Measurements from ENCODE around the gene GPN2. TPM values are rescaled to one million over a fixed set of nuclear protein-coding genes. Genes with fewer than 3 reads are reported as not detected.

GPN2 gene
- total and polyA plus RNA-seq, 4 donors = 9.5 to 12.7 (median 10.4) TPM

GRCh38 chr1:26938004-26938658 is 48.0 kb upstream of the GPN2 start:
- DNase-seq (ENCODE audit: low spot score) = peak; percentile 55
- TF ChIP-seq GABPA (IDR thresholded peaks at IDR 0.05 in 1 of 2, conservative IDR thresholded peaks at IDR 0.05 in 1 of 2) (peak in 1 of 2 donors; percentile 74), HNF4G (IDR thresholded peaks at IDR 0.05) (peak; percentile 90), FOXA2 (IDR thresholded peaks at IDR 0.05) (peak; percentile 78), MAX (IDR thresholded peaks at IDR 0.05) (peak; percentile 99), SP1 (IDR thresholded peaks at IDR 0.05) (peak; percentile 99), NR2F2 (IDR thresholded peaks at IDR 0.05) (peak; percentile 98), EGR1 (IDR thresholded peaks at IDR 0.05; ENCODE audit: low read depth in 2 of 2) (peak; percentile 36 to 91), HNF4A (conservative IDR thresholded peaks at IDR 0.05) (peak; percentile 97), TAF1 (conservative IDR thresholded peaks at IDR 0.05) (peak; percentile 82), ATF3 (IDR thresholded peaks at IDR 0.05) (peak; percentile 58), FOXA1 (IDR thresholded peaks at IDR 0.05) (peak; percentile 91), CTCF (IDR thresholded peaks at IDR 0.05; ENCODE audit: low read depth, low read length, missing input control) (no peak), YY1 (IDR thresholded peaks at IDR 0.05) (peak; percentile 87), RXRA (IDR thresholded peaks at IDR 0.05) (peak; percentile 99 to 100), RAD21 (IDR thresholded peaks at IDR 0.05) (peak; percentile 47 to 63), JUND (IDR thresholded peaks at IDR 0.05) (peak; percentile 70 to 92)
- TF ChIP-seq, protein P1, sequence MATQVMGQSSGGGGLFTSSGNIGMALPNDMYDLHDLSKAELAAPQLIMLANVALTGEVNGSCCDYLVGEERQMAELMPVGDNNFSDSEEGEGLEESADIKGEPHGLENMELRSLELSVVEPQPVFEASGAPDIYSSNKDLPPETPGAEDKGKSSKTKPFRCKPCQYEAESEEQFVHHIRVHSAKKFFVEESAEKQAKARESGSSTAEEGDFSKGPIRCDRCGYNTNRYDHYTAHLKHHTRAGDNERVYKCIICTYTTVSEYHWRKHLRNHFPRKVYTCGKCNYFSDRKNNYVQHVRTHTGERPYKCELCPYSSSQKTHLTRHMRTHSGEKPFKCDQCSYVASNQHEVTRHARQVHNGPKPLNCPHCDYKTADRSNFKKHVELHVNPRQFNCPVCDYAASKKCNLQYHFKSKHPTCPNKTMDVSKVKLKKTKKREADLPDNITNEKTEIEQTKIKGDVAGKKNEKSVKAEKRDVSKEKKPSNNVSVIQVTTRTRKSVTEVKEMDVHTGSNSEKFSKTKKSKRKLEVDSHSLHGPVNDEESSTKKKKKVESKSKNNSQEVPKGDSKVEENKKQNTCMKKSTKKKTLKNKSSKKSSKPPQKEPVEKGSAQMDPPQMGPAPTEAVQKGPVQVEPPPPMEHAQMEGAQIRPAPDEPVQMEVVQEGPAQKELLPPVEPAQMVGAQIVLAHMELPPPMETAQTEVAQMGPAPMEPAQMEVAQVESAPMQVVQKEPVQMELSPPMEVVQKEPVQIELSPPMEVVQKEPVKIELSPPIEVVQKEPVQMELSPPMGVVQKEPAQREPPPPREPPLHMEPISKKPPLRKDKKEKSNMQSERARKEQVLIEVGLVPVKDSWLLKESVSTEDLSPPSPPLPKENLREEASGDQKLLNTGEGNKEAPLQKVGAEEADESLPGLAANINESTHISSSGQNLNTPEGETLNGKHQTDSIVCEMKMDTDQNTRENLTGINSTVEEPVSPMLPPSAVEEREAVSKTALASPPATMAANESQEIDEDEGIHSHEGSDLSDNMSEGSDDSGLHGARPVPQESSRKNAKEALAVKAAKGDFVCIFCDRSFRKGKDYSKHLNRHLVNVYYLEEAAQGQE (IDR thresholded peaks at IDR 0.05) = no peak
- TF ChIP-seq, protein P2, sequence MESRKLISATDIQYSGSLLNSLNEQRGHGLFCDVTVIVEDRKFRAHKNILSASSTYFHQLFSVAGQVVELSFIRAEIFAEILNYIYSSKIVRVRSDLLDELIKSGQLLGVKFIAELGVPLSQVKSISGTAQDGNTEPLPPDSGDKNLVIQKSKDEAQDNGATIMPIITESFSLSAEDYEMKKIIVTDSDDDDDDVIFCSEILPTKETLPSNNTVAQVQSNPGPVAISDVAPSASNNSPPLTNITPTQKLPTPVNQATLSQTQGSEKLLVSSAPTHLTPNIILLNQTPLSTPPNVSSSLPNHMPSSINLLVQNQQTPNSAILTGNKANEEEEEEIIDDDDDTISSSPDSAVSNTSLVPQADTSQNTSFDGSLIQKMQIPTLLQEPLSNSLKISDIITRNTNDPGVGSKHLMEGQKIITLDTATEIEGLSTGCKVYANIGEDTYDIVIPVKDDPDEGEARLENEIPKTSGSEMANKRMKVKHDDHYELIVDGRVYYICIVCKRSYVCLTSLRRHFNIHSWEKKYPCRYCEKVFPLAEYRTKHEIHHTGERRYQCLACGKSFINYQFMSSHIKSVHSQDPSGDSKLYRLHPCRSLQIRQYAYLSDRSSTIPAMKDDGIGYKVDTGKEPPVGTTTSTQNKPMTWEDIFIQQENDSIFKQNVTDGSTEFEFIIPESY (IDR thresholded peaks at IDR 0.05) = peak; percentile 93
- no peaks in the 10 kb centered on the region for H3K9me3 ChIP-seq (ENCODE audit: control insufficient read depth in 4 of 4, low read length in 3 of 4)
- H3K4me1 ChIP-seq (ENCODE audit: control insufficient read depth in 4 of 4, insufficient read depth in 4 of 4, low read length in 3 of 4) = peaks cover 20 to 41% (median 33%) of the 10 kb centered on the region in 4 donors
- WGBS = 29% methylated on average over 4 of the region's 4 CpGs
- H3K36me3 ChIP-seq (ENCODE audit: control insufficient read depth in 4 of 4, insufficient read depth in 3 of 4, low read depth in 1 of 4, low read length in 3 of 4) = peaks cover 7 to 17% (median 11%) of the 10 kb centered on the region in 4 donors
- H3K27me3 ChIP-seq (ENCODE audit: control insufficient read depth in 4 of 4, insufficient read depth in 4 of 4, low read length in 3 of 4) = no peaks in the 10 kb centered on the region
- H3K4me3 ChIP-seq (ENCODE audit: low read depth in 1 of 3, low read length in 3 of 3) = no peak overlapping the region
- H3K27ac ChIP-seq (ENCODE audit: low read depth in 1 of 2, low read length in 2 of 2) = peak overlapping the region; percentile 75 to 91
- no peak overlapping the region for H3K9ac ChIP-seq (ENCODE audit: low read depth in 1 of 2, low read length in 2 of 2)
